Activated CD8-positive, alpha-beta T cell treated with anti-CD3 and anti-CD28 coated beads for 36 hours (primary cell): Measurements from ENCODE around the gene OVOL1. TPM values are rescaled to one million over a fixed set of nuclear protein-coding genes. Genes with fewer than 3 reads are reported as not detected.

Source experiments
- ATAC-seq: fragments of 200-7000 bp; cut with Tn5 transposase; one replicate; pipeline ENCODE4 v1.10.0; 2021; ENCODE audit warnings: mild to moderate bottlenecking, moderate library complexity
- CTCF ChIA-PET: fragments of 350-600 bp; sonication (Branson Sonifier 250); formaldehyde crosslinking; loops from one replicate; lab custom pipeline; 2021; ENCODE audit warnings: antibody characterized with exemption; lab: Charles Lee
- POLR2A ChIA-PET: fragments of 350-600 bp; sonication (Branson Sonifier 250); formaldehyde crosslinking; loops from one replicate; lab custom pipeline; 2021; ENCODE audit warnings: antibody characterized with exemption; lab: Charles Lee
- DNase-seq: peaks from one replicate; pipeline ENCODE4 v3.0.0-alpha.2; 2020
- H3K27ac Mint-ChIP-seq: one replicate; pipeline ENCODE4 v1.8.0; 2021; ENCODE audit warnings: mild to moderate bottlenecking, mixed read lengths
- H3K27me3 Mint-ChIP-seq: one replicate; pipeline ENCODE4 v1.8.0; 2021; ENCODE audit warnings: mixed read lengths
- H3K36me3 Mint-ChIP-seq: one replicate; pipeline ENCODE4 v1.8.0; 2021; ENCODE audit warnings: low read depth, mixed read lengths
- H3K4me1 Mint-ChIP-seq: one replicate; pipeline ENCODE4 v1.8.0; 2021; ENCODE audit warnings: low read depth, mixed read lengths
- H3K4me3 Mint-ChIP-seq: one replicate; pipeline ENCODE4 v1.8.0; 2021; ENCODE audit warnings: mild to moderate bottlenecking, moderate library complexity, mixed read lengths
- H3K9me3 Mint-ChIP-seq: one replicate; pipeline ENCODE4 v1.8.0; 2021; ENCODE audit warnings: mixed read lengths
- CTCF ChIP-seq: fragments of 200-600 bp; IDR thresholded peaks from one replicate; pipeline ENCODE4 v1.8.0; 2022; ENCODE audit warnings: antibody characterized with exemption, mild to moderate bottlenecking
- intact Hi-C: fragments of 100-400 bp; cut with micrococcal nuclease; formaldehyde crosslinking; loops from one replicate; pipeline ENCODE4 v1.10.0; 2022
- total RNA-seq, 2 experiments: library from RNA; stranded (reverse); gene quantifications; one replicate each; pipeline ENCODE4 v1.2.3, GENCODE V29; 2021

OVOL1 gene
- 1 to 10 TPM in 1 of 2 experiments, under 1 TPM in 1; 0.90 to 1.2 TPM for total RNA-seq

GRCh38 chr11:65786786-65787636 is at the start of gene OVOL1:
TSS of gene OVOL1 (plus strand) at chr11:65787063. CDS start at chr11:65787374, 311 bp downstream.
- intact Hi-C loops, result no loop called here
- DNase-seq, result no peak
- Mint-ChIP-seq H3K27ac (no peak within 1 kb of the TSS), H3K27me3 (peaks cover 42% of the 10 kb centered on the region), H3K9me3 (no peaks in the 10 kb centered on the region), H3K36me3 (no peaks in the 10 kb centered on the region), H3K4me1 (peaks cover 29% of the 10 kb centered on the region), H3K4me3 (peak within 1 kb of the TSS; percentile 56)
- TF ChIP-seq CTCF, result no peak
- no peak for ATAC-seq
- ChIA-PET CTCF (interaction anchor here (0.9 to 8.3 kb wide), 3 partner anchors 7 to 42 kb away, joined by 3 to 85 read pairs (median 3); partner anchors contain the start of gene AP5B1), POLR2A (interaction anchor here (1.4 kb wide), 1 partner anchor 104 kb away, joined by 3 read pairs; the partner anchor contains the start of gene CCDC85B)

- Mint-ChIP-seq H3K4me1 (no peaks in the 10 kb centered on the region), H3K27ac (no peak overlapping the region), H3K27me3 (peaks cover 24% of the 10 kb centered on the region), H3K4me3 (no peak overlapping the region), H3K36me3 (no peaks in the 10 kb centered on the region), H3K9me3 (peaks cover 4% of the 10 kb centered on the region)
- ChIA-PET CTCF (no interaction called here), POLR2A (no interaction called here)
- DNase-seq (no peak), ATAC-seq (no peak)
- intact Hi-C loops, result no loop called here
- TF ChIP-seq CTCF, result no peak
These were observed 47.8 kb upstream of the OVOL1 start for GRCh38 chr11:65739022-65739421.

- Mint-ChIP-seq H3K27me3 (peaks cover 24% of the 10 kb centered on the region), H3K27ac (no peak overlapping the region), H3K9me3 (peaks cover 4% of the 10 kb centered on the region), H3K4me3 (no peak overlapping the region), H3K4me1 (no peaks in the 10 kb centered on the region), H3K36me3 (no peaks in the 10 kb centered on the region)
- ChIA-PET POLR2A (no interaction called here), CTCF (interaction anchor here (1.2 to 1.5 kb wide), 2 partner anchors 30 to 77 kb away, joined by 3 to 5 read pairs; no protein-coding TSS in a partner anchor)
- intact Hi-C loops, result no loop called here
- TF ChIP-seq CTCF, result no peak
- no peak for DNase-seq
- ATAC-seq, result no peak
These were observed 45.7 kb upstream of the OVOL1 start for GRCh38 chr11:65741185-65741584.

- no peaks in the 10 kb centered on the region for H3K4me1 Mint-ChIP-seq
- no peaks in the 10 kb centered on the region for H3K36me3 Mint-ChIP-seq
- TF ChIP-seq CTCF, result no peak
- POLR2A ChIA-PET, result no interaction called here
- H3K27ac Mint-ChIP-seq, result no peak overlapping the region
- ATAC-seq (no peak), DNase-seq (no peak)
- CTCF ChIA-PET, result no interaction called here
- H3K27me3 Mint-ChIP-seq, result peaks cover 21% of the 10 kb centered on the region
- no peak overlapping the region for H3K4me3 Mint-ChIP-seq
- intact Hi-C loops, result no loop called here
- no peaks in the 10 kb centered on the region for H3K9me3 Mint-ChIP-seq
These were observed 44.5 kb upstream of the OVOL1 start for GRCh38 chr11:65742353-65742752.

- no peak for ATAC-seq
- Mint-ChIP-seq H3K27me3 (peaks cover 12% of the 10 kb centered on the region), H3K36me3 (no peaks in the 10 kb centered on the region), H3K9me3 (no peaks in the 10 kb centered on the region), H3K27ac (no peak overlapping the region), H3K4me1 (no peaks in the 10 kb centered on the region), H3K4me3 (no peak overlapping the region)
- ChIA-PET POLR2A (no interaction called here), CTCF (interaction anchor here (0.6 to 2.2 kb wide), 3 partner anchors 27 to 214 kb away, joined by 3 to 10 read pairs (median 4); no protein-coding TSS in a partner anchor)
- no peak for DNase-seq
- intact Hi-C loops, result no loop called here
- no peak for TF ChIP-seq CTCF
These were observed 43.2 kb upstream of the OVOL1 start for GRCh38 chr11:65743681-65744025.
